MM.1S (cell line): ENCODE results near the gene PABPC1L2A.

Source experiments
- DNase-seq: peaks from one replicate; pipeline ENCODE4 v3.0.0-alpha.2; 2015
- H2AFZ ChIP-seq: fragments of 300-600 bp; sonication (generic); 2 replicates; pipeline ENCODE4 v1.6.0; 2016; ENCODE audit warnings: antibody characterized with exemption, low read length
- H3F3A ChIP-seq: fragments of 300-600 bp; sonication (generic); 2 replicates; pipeline ENCODE4 v1.6.1; 2016; ENCODE audit warnings: mild to moderate bottlenecking, antibody characterized with exemption, low read length, moderate library complexity, mixed read lengths; ENCODE audit not compliant: insufficient read depth
- H3K27ac ChIP-seq: fragments of 300-600 bp; sonication (generic); 2 replicates; pipeline ENCODE4 v1.5.1; 2016; ENCODE audit warnings: mild to moderate bottlenecking, low read length
- H3K27me3 ChIP-seq: fragments of 300-600 bp; sonication (generic); replicated peaks from 2 replicates; pipeline ENCODE4 v1.6.0; 2016; ENCODE audit warnings: low read length; ENCODE audit not compliant: insufficient read depth
- H3K36me3 ChIP-seq: fragments of 300-600 bp; sonication (generic); replicated peaks from 2 replicates; pipeline ENCODE4 v1.6.1; 2016; ENCODE audit warnings: mild to moderate bottlenecking, low read length, mixed read lengths; ENCODE audit not compliant: insufficient read depth
- H3K4me1 ChIP-seq: fragments of 300-600 bp; sonication (generic); 2 replicates; pipeline ENCODE4 v1.6.1; 2016; ENCODE audit warnings: low read length, mixed read lengths
- H3K4me2 ChIP-seq: fragments of 300-600 bp; sonication (generic); 2 replicates; pipeline ENCODE4 v1.6.0; 2016; ENCODE audit warnings: low read depth, low read length
- H3K4me3 ChIP-seq: fragments of 300-600 bp; sonication (generic); 2 replicates; pipeline ENCODE4 v1.5.1; 2016; ENCODE audit warnings: low read length, mixed read lengths
- H3K79me2 ChIP-seq: fragments of 300-600 bp; sonication (generic); 2 replicates; pipeline ENCODE4 v1.6.1; 2016; ENCODE audit warnings: mixed run types, low read length, mixed read lengths
- H3K9ac ChIP-seq: fragments of 300-600 bp; sonication (generic); 2 replicates; pipeline ENCODE4 v1.6.1; 2016; ENCODE audit warnings: low read length, mixed read lengths
- H3K9me2 ChIP-seq: fragments of 300-600 bp; sonication (generic); replicated peaks from 2 replicates; pipeline ENCODE4 v1.6.1; 2016; ENCODE audit warnings: mild to moderate bottlenecking, low read length, mixed read lengths; ENCODE audit not compliant: insufficient read depth
- H3K9me3 ChIP-seq: fragments of 300-600 bp; sonication (generic); replicated peaks from 2 replicates; pipeline ENCODE4 v1.6.1; 2016; ENCODE audit warnings: mild to moderate bottlenecking, low read length, mixed read lengths; ENCODE audit not compliant: insufficient read depth
- H4K20me1 ChIP-seq: fragments of 300-600 bp; sonication (generic); 2 replicates; pipeline ENCODE4 v1.6.1; 2016; ENCODE audit warnings: mild to moderate bottlenecking, low read length, moderate library complexity, mixed read lengths; ENCODE audit not compliant: insufficient read depth
- EZH2 ChIP-seq: fragments of 300-600 bp; sonication (generic); optimal IDR thresholded peaks from 2 replicates; pipeline ENCODE3; 2017; ENCODE audit warnings: low read depth, mild to moderate bottlenecking, antibody characterized with exemption, low read length, mixed read lengths
- EZH2phosphoT487 ChIP-seq: fragments of 300-600 bp; sonication (generic); IDR thresholded peaks from 2 replicates; pipeline ENCODE4 v1.6.1; 2018; ENCODE audit warnings: antibody characterized with exemption, low read length
- TF ChIP-seq, protein P1 (sequence below): fragments of 300-600 bp; sonication (generic); IDR thresholded peaks from 2 replicates; pipeline ENCODE4 v1.5.1; 2016; ENCODE audit warnings: antibody characterized with exemption, low read length, mixed read lengths

The PABPC1L2A gene

DNA sequence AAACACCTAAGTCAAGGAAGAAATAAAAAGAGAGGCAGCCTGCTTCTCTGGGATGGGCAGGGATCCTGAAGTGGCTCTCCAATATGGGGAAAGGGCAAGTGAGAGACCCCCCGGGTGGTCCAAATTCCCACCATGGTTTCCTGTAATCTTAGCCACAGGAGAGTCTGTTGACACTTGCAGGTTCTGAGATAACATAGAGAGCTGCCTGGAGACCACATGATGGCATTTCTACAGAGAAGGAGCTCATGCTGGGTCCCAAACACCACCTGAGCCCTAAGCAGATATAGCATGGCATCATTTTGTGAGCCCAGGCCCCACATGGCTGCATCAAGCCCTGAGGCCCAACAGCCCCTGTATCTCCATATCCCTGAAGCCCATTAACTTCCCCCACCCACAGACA is 50.4 kb downstream of the PABPC1L2A start:
- no peaks in the 10 kb centered on the region for H3K9me2 ChIP-seq
- H3F3A ChIP-seq = no peaks in the 10 kb centered on the region
- no peaks in the 10 kb centered on the region for H3K27me3 ChIP-seq
- no peak overlapping the region for H3K4me2 ChIP-seq
- H3K4me3 ChIP-seq = no peak overlapping the region
- TF ChIP-seq EZH2 (no peak), EZH2phosphoT487 (no peak)
- TF ChIP-seq, protein P1, sequence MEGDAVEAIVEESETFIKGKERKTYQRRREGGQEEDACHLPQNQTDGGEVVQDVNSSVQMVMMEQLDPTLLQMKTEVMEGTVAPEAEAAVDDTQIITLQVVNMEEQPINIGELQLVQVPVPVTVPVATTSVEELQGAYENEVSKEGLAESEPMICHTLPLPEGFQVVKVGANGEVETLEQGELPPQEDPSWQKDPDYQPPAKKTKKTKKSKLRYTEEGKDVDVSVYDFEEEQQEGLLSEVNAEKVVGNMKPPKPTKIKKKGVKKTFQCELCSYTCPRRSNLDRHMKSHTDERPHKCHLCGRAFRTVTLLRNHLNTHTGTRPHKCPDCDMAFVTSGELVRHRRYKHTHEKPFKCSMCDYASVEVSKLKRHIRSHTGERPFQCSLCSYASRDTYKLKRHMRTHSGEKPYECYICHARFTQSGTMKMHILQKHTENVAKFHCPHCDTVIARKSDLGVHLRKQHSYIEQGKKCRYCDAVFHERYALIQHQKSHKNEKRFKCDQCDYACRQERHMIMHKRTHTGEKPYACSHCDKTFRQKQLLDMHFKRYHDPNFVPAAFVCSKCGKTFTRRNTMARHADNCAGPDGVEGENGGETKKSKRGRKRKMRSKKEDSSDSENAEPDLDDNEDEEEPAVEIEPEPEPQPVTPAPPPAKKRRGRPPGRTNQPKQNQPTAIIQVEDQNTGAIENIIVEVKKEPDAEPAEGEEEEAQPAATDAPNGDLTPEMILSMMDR = no peak
- H2AFZ ChIP-seq = no peak overlapping the region
- H3K36me3 ChIP-seq = no peaks in the 10 kb centered on the region
- H3K79me2 ChIP-seq = no peaks in the 10 kb centered on the region
- no peak overlapping the region for H3K27ac ChIP-seq
- no peak overlapping the region for H3K9ac ChIP-seq
- no peaks in the 10 kb centered on the region for H4K20me1 ChIP-seq
- H3K4me1 ChIP-seq = no peaks in the 10 kb centered on the region
- no peak for DNase-seq
- H3K9me3 ChIP-seq = no peaks in the 10 kb centered on the region
